ENCODE data around the gene DNAH6.

GRCh38 chr2:84704505-84705244 is 188.4 kb downstream of the DNAH6 start:
- TF ChIP-seq CTCF (IDR thresholded peaks at IDR 0.05; ENCODE audit: insufficient read depth, low read length, poor library complexity, severe bottlenecking) (no peak), EZH2phosphoT487 (conservative IDR thresholded peaks at IDR 0.05; ENCODE audit: low read length) (no peak)
